ENCODE measurements around the gene RAB18.
"Not testable (repeated sequence)": the region's sequence is repeated elsewhere in the genome, so short reads cannot be mapped to it uniquely, and the experiment has no call there.

Gene RAB18

DNA sequence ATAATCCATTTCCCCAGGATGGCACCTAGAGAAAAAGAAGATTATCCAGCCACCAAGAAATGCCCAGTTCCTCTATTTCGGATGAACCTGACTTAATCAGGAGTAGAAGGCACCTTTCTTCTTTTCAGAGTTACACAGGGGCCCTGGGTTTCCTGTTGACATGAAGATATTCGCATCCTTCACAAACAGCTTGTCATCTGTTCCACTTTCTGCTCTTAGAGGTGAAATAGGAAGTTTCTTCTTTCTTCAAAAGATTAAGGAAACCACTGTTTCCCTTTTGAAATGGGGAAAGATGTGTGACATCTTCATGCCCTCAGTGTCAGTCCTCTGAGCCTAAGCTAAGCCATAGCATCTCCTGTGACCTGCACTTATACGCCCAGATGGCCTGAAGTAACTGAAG, 39.1 kb upstream of the RAB18 start:
- in situ Hi-C loops (cut with MboI; ENCODE audit: low sequenced_read_pairs, unreplicated experiment), result no loop called here
- DNase-seq (ENCODE audit: low spot score), result no peak
- no peak for TF ChIP-seq CTCF (IDR thresholded peaks at IDR 0.05; ENCODE audit: borderline replicate concordance, control extremely low read depth, extremely low read depth, insufficient read depth, missing control alignments)

- in situ Hi-C loops (cut with MboI; ENCODE audit: low sequenced_read_pairs, unreplicated experiment); DNase-seq (ENCODE audit: low spot score): not testable (repeated sequence)
Observed at GRCh38 chr10:27465596-27465995, 38.5 kb upstream of the RAB18 start.

DNA sequence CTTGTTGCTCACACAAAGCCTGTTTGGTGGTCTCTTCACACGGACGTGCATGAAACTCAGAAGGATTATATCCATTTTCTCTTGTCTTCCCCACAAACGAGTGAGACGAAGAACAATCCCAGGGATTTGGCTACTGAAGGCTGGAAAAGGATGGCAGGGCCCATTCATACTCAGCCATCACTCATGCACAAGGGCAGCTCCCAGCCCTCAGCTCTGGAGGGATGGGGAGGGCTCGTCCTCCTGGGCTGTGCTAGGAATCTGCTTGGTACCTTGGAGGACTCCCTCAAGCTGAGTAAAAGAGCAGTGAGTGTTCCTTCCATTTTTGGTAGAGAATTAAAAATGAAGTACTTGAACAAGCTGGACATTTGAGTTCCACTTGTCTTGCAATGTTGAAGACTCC, 33.2 kb upstream of the RAB18 start:
- DNase-seq (ENCODE audit: low spot score), result no peak
- in situ Hi-C loops (cut with MboI; ENCODE audit: low sequenced_read_pairs, unreplicated experiment), result no loop called here
- no peak for TF ChIP-seq CTCF (IDR thresholded peaks at IDR 0.05; ENCODE audit: borderline replicate concordance, control extremely low read depth, extremely low read depth, insufficient read depth, missing control alignments)

- DNase-seq (ENCODE audit: low spot score), result no peak
- in situ Hi-C loops (cut with MboI; ENCODE audit: low sequenced_read_pairs, unreplicated experiment), result no loop called here
- no peak for TF ChIP-seq CTCF (IDR thresholded peaks at IDR 0.05; ENCODE audit: borderline replicate concordance, control extremely low read depth, extremely low read depth, insufficient read depth, missing control alignments)
Observed at GRCh38 chr10:27474741-27475140, 29.4 kb upstream of the RAB18 start.

DNA sequence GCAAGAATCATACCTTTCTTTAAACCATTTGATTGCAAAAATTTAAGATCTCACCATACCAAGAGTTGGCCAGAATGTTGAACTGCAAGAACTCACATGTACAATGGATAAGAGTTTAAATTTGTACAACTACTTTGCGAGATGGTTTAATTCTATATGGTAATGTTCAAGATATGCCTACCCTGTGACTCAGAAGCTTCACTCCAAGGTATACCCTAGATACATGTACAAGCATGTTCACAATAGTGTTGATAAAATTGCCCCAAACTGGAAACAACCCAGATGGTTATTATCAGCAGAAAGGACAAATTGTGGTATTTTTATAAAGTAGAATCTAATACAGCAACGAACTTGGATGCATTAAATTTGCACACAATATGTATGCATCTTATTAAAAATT, 25.1 kb upstream of the RAB18 start:
- no peak for TF ChIP-seq CTCF (IDR thresholded peaks at IDR 0.05; ENCODE audit: borderline replicate concordance, control extremely low read depth, extremely low read depth, insufficient read depth, missing control alignments)
- DNase-seq (ENCODE audit: low spot score), result no peak
- in situ Hi-C loops (cut with MboI; ENCODE audit: low sequenced_read_pairs, unreplicated experiment), result no loop called here

DNA sequence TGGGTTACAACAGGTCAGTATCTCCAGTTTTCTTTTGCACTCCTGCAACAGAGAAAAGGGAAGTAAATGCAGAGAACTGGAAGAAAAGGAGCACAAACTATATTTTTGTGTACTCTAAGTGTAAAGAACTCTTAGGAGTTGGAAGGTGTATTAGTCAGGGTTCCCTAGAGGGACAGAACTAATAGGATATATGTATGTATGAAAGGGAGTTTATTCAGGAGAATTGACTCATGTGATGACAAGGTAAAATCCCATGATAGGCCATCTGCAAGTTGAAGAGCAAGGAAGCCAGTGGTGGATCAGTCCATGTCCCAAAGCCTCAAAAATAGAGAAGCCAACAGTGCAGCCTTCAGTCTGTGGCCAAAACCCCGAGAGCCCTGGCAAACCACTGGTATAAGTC, 22.6 kb upstream of the RAB18 start:
- in situ Hi-C loops (cut with MboI; ENCODE audit: low sequenced_read_pairs, unreplicated experiment), result no loop called here
- no peak for DNase-seq (ENCODE audit: low spot score)
- TF ChIP-seq CTCF (IDR thresholded peaks at IDR 0.05; ENCODE audit: borderline replicate concordance, control extremely low read depth, extremely low read depth, insufficient read depth, missing control alignments), result no peak

DNA sequence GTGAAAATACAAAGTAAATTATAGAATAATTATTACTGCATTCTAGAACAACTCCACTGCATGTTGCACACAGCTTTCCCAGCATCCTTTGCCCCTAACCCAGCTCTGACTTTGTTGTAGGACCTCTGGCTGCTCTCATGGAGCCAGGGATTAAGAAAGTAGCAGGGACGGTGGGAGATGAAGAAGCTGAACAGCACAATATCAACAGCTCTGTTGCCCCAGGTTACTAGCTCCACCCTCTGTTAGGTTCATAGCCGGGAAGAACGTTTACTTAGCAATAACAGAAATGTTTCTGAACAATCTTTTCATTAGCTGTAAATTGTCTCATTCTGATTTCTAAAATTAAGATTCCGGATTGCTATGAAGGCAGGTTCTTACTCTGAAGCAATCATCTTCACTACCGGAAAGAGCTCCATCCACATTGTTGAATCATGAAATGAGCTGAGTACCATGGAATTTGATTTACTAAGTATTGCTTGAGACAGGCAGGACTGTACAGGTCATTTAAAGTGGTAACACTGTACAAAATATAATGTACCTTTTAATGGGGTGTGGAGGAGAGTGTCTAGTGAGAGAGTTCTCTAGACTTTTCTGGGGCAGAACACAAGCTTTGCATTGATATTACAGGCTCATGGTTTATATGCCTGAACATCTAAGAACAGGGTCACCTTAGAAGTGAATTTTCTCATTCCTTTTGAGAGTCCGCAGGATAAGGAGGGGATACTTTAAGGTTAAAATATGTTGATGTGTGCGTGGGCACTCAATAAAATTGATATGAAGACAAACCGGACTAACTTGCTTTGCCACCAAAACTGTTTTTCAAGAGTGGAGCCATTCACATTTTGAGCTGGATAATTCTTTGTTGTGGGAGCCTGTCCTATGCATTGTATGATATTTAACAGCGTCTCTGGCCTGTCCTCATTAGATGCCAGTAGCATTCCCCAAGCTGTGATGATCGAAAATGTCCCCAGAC, 20.8 kb upstream of the RAB18 start:
- TF ChIP-seq CTCF (IDR thresholded peaks at IDR 0.05; ENCODE audit: borderline replicate concordance, control extremely low read depth, extremely low read depth, insufficient read depth, missing control alignments), result no peak
- no peak for DNase-seq (ENCODE audit: low spot score)
- in situ Hi-C loops (cut with MboI; ENCODE audit: low sequenced_read_pairs, unreplicated experiment), result no loop called here
